SK-MEL-5 (cell line): ENCODE data around the gene LINC00305. TPM values are rescaled to one million over a fixed set of nuclear protein-coding genes. Genes with fewer than 3 reads are reported as not detected.

Source experiments
- DNase-seq: peaks from one replicate; pipeline ENCODE4 v3.0.0-alpha.2; 2016; ENCODE audit warnings: low read depth, low spot score
- in situ Hi-C: cut with HindIII; loops from 2 replicates; pipeline ENCODE4 v1.10.0; 2016; ENCODE audit warnings: low sequenced_read_pairs, high pct_unique_total_duplicates, low pct_unique_long_range_greater_than_20kb
- polyA plus RNA-seq, 2 experiments: library from polyadenylated mRNA; depleted of rRNA; stranded (reverse); fragments of >200 nt; gene quantifications; 2 replicates each; pipeline ENCODE4 v1.2.3, GENCODE V29; 2015
- total RNA-seq: library from RNA; depleted of rRNA; stranded (reverse); fragments of >200 nt; shearing (Covaris generic); gene quantifications from 2 replicates; pipeline ENCODE4 v1.2.3, GENCODE V29; 2014; rRNA removed

LINC00305 gene
- not detected in 2 replicates for total RNA-seq
- polyA plus RNA-seq (2015; cell fraction: cytosol; rRNA removed) = not detected in 2 replicates
- not detected in 2 replicates for polyA plus RNA-seq (2015; cell fraction: nucleus; rRNA removed)

DNA sequence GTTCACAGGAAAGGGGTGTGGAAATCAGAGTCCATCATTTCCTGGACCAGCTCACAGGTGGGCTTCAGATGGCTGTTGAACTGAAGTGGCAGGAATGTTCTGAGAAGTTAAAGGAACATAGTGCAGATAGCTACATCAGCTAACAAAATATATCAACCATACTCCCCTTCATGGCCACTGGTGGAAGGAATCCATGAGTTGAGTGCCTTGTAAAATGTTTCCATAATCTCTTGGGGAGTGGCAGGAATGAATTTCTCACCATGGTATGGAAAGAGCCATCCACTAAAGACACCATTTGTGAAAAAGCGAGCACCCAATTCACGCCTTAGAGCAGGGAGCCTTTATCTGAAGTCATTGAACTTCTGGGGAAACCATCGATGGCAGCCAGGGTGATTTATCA, at the start of gene LINC00305:
TSS of gene LINC00305 (minus strand) at position 101 of the 400 bp plus-strand sequence.
- in situ Hi-C loops = no loop called here
- no peak for DNase-seq

DNA sequence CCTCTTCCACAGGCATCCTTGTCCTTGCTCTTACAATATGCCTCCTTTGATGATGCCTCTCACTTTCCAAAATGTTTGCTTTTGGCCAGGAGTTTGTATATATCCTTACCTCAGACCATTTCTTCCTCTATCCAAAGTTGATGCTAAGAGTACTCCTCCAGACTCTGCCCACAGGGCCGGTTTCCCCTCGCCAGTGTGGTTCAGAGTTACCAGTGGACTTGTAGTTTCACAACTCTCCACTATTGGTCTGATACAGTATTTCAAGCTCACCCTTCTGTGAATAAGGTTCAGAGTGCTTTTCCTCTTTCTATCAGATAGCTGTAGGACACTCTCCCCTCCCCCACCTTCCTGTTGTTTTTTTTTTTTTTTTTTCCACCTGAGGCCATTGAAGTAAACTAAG, 42.2 kb upstream of the LINC00305 start:
- in situ Hi-C loops = no loop called here
- no peak for DNase-seq

DNA sequence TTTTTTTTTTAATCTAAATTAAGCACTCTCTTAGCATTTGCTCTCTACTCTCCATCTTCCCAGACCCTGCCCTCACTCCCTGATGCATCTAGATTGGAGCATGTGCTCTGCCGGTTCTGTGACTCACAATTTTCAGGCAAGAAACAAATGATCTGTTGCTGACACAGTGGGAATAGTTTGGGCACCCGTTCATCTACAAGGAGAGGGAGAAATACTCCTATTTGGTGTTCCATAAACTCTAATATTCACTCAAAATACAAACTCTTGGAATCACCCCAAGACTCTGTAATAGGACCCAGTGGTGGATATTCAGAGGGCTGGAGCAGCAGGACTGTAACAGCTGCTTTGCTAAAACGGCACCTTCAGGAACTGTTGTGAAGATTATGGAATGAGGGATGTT, 37.1 kb upstream of the LINC00305 start:
- no peak for DNase-seq
- in situ Hi-C loops = no loop called here

DNA sequence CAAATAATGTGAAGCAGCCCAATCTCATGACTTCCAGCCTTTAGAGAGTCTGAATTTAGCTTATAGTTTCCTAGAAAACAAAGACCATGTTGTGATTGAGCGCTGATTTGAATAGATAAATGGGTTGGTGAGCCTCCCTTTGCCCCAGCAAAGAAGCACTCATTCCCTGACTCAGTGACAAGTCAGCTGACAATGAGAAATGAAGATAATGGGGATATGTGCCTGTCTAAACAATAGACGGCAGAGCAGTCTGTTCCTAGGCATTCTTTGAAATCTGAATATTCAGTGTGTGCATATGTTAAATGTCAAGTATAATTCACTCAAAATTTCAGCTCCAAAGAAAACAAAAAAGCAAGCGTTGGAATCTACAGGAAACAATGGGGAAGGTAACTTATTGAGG, 34.8 kb upstream of the LINC00305 start:
- DNase-seq = no peak
- in situ Hi-C loops = no loop called here

DNA sequence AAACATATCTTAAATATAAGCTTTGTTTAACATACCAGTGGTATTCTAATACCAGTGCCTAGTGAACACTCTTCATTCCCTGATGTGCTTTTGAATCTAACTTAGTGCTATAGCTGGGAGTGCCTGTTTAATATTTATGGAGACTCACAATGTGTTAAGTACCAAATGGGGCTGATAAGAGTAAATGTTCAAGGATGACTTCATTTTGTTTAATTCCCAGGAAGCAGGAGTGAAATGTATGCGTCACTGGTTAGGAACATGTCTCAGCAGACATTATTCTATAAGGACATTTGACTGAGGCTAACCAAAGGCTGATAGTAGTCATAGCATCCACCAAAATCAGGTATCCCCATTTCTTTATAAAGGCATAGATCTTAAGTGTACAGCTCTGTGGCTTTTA, 31.7 kb upstream of the LINC00305 start:
- in situ Hi-C loops = no loop called here
- no peak for DNase-seq

DNA sequence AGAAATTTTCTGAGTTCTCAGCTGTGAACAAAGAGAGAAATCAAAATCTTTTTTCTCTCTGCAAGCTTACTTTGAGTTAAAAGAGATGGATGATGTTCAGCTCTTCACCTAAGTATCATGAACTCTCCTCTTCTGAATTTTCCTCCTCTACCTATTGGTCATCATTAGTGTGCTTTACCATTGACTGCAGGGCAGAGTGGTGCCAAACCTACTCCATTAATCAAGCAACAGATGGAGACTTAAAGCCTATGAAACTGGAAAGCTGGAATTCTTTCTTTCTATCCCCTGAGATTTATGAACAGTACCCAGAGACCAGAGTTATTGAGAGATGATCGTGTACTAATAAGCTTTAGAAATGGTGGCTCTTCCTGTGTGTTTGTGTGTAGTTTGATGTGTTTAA, 31.3 kb upstream of the LINC00305 start:
- in situ Hi-C loops = no loop called here
- no peak for DNase-seq

DNA sequence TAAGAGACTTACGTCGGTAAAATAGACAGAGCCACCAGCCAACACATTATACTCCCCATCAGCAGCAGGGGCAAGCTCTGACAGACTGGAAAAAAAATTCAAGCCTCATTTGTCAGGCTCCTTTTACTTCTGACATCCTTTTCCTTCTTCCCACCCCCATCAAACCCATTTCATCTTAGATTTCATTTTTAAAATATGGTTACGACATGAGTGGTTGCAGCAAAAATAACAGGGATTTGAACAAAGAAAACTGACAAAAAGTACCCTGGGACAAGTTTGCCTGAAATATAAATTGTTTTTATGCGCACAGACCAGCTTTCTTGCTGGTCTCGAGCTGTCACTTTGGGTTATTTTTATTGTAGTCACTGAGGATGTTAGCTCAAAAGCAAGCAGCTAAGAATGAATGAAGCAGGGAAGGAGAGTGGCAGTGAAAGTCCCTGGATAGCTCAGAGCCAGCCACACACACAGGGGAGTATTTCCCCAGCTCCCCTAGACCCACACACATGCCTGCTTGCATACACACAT, 30.7 kb upstream of the LINC00305 start:
- in situ Hi-C loops = no loop called here
- DNase-seq = no peak

DNA sequence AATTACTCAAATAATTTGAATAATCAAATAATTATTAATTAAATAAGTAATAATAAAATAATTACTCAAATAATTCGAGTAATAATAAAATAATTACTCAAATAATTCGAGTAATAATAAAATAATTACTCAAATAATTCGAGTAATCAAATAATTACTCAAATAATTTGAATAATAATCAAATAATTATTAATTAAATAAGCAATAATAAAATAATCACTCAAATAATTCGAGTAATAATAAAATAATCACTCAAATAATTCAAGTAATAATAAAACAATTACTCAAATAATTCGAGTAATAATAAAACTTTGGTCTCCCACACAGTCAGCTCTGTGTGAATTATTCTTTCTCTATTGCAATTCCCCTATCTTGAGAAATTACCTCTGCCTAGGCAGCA, 30.0 kb upstream of the LINC00305 start:
- in situ Hi-C loops = no loop called here
- no peak for DNase-seq

DNA sequence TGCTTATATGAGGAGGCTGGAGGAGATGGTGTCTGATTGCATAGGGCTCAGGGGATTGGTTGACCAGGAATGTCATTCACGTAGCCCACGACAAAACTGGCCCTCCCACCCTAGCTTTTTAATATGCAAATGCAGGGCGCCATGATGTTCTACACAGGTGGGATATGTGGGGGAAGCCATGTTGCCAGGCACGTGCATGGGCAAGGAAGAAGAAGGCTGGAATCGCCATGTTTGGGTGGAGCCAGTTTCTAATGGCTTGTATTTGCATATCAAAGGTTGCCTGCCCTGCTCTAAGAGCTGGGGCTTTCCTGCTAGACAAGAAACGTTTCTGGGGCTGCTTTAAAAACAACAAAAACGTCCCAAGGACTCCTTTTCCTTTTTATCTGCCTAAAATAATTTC, 26.5 kb upstream of the LINC00305 start:
- in situ Hi-C loops = no loop called here
- DNase-seq = no peak

DNA sequence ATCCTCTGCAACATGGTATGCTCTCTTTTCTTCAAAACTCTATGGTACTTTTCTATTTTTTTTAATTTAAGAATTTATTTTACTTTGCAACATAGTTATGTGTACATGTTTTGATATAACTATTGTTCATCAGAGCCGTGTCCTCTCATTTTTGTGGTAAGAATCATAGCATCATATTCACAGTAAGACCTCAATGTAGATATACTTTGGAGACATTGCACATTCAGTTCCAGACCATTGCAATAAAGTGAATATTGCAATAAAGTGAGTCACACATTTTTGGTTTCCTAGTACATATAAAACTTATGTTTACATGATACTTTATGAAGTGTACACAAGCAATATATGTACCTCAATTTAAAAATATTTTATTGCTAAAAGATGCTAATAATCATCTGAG, 22.7 kb upstream of the LINC00305 start:
- in situ Hi-C loops = no loop called here

DNA sequence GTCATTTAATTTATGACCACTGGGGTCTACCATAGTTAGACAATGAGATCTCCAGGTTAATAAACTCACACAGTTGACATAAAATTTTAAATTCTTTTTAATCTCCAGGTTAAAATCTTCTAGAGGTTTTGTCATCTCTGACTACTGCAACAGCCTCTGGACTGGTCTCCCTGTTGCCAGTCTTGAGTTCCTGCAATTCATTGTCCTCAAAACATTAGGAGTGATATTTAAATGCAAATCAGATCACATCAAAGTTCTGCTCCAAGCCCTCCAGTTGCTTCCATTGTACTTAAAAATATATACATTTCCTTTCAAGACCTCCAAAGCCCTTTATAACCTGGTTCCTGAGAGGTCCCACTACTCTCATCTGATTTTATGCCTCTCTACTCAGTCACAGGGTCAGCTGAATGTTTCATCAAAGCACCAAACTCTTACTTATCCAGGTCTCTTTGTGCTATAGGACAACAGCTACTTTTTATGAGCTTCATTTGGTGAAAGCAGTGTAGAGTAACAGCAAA, 18.6 kb upstream of the LINC00305 start:
- no peak for DNase-seq
- in situ Hi-C loops = no loop called here

More for the DNA sequence above, 22.7 kb upstream of the LINC00305 start:
- no peak for DNase-seq

DNA sequence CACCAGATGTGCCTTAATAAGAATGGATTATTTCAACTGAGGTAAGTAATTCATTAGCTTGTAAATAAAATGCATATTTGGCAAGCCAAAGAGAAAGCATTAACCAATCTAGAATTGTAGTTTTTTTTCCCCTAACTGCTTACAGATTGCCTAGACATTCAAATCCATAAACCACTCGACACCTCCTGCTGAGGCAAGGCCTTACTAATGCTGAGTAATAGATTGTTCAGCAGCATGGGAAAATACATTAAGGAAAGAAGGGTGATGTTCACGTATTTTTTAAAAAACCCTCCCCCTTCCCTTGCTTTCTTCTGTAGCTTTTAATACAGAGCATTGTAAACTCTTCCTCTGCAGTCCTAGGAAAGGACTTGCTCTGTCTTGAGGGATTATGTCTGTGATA, 17.0 kb upstream of the LINC00305 start:
- in situ Hi-C loops = no loop called here
- DNase-seq = no peak

DNA sequence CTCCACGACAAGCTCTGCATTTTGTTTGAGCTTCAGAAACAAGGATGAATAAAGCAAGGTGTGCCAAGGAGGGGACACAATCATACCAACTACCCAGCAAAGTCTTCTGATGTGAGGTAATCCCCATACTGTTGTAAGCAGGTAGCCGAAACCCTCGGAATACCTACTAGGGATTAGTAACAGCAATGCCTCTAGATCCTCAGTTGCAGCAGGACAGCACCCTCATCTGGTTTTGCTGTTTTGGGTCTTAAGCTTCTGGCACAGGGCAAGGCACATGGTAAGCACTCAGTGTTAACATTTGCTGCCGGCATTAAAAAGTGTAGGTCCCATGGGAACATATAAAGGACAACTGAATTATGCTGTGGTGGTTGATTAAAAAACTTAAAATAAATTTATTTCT, 16.0 kb upstream of the LINC00305 start:
- no peak for DNase-seq
- in situ Hi-C loops = no loop called here

DNA sequence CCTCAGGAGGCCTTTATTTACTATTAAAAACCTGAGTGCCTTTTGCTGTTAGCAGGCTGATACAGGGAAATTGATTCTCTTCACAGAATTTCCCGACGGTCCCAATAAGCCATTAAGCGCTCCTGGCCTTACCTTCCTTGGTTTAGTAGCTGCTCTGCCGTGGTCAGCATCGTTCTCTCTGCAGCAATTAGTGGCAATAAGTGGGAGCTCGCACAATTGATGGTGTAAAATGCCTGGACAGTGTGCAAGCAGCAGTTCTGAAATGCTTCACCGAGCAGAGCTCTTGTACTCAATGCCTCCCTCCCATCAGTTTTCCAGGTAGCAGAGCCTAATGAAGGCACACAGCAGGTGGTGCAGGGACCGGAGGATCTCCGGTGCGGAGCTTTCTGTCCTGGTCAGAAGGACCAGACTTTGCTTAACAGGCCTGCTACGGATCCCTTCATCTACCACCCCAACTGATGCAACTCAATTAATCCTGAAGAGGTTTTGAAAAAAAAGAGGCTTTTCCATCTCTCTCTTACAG, 1.1 kb upstream of the LINC00305 start:
- in situ Hi-C loops = no loop called here
- no peak for DNase-seq

DNA sequence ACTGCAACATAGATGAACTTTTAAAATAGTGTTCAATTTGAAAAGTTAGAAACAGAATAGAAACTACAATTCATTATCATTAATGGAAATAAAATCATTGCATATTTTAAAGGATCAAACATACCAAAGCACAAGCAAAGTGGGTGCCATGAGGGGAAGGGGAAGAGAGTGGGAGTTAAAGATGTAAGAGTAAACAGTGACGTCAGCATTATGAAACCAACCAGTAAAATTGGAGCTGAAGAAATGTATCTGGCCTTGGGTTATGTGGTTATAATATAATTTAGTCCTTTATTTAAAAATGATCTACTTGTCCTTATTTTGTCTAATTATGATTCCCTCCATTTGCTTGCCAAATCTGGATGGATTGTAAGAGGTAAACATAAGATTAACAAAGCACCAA, 6.0 kb downstream of the LINC00305 start:
- in situ Hi-C loops = no loop called here
- DNase-seq = no peak

DNA sequence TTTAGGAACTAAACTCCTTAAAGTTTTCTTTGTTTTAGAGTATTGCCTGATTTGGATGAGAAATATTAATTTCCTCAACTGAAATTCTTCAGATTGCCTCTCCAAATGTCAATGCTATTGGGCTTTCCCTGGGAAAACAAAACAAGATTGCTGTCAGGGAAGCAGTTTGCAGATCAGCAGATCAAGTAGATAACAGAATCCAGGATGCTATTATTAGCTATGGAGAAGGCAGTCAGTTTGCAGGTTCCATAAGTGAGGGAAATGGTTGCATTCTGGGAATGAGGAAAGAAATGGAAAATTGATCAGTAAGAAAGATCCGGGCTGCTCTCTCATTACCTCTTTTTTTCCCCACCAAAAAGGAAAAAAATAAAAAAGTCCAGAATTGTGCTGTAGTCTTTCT, 11.0 kb downstream of the LINC00305 start:
- in situ Hi-C loops = no loop called here
- no peak for DNase-seq

DNA sequence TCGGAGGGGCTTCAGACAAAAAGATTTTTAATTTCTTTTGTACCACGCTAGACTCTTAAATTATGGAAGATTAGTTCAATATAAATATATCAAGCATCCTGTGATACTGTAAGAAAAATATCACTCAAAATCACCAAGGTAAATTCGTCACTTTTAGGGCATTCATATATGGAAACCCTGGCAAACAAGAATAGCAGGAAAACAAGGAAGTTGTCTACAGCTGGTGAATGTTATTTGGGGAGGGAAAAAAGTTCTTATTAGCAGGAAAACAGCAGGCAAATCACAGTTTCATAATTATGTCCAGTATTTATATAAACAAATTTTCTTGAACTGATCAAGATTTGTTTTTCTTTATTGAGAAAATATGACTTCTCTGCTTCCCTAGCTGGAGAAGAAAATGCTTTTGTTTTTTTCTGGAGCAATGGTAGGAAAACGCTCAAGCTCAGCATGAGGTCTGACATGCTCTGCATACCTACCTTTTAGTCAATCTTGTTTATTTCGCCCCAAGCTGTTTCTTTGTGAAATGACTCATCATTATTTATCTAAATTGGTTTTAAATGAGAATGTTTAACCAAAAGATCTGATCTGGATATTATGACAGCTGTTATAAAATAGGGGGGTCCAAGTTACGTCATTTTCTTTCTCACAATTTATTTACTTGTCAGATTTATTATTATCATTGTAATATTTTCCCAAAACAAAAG, 14.7 kb downstream of the LINC00305 start:
- in situ Hi-C loops = no loop called here

DNA sequence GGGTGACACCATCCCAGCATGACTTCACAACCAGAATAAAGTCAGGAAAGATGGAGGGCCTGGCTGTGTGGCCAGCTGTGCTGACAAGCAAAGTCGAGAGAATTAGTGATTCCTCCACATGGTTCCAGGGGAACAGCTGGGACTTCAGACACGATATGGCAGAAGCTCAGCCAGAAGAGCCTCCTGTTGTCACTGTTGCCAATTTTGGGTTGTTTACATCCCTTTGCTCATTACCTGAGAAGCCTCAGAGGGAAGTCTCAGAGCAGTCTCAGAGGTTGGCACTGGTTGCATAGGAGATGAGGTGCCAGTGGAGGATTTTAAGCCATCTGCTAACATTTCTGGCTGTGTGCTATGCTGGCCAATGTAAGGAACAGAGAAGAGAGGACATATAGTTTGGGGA, 16.0 kb downstream of the LINC00305 start:
- no peak for DNase-seq
- in situ Hi-C loops = no loop called here

More for the DNA sequence above, 14.7 kb downstream of the LINC00305 start:
- no peak for DNase-seq

DNA sequence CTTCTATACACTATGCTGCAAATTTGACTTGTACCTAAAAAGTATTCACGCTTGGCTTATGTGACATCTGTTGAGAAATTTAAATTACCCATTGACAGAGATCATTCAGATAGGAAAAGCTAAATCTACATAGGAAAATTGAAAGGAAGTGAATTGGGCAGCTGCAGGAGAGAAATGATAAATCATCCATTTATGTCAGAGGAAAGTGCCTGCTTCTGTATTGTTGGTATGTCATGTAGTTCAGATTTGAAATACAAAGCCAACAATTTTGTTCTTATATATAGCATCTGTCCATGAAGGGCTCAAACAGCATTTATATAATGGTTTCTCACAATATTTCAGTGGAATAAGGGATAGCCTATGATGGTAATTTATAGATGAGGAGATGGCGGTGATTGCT, 17.6 kb downstream of the LINC00305 start:
- in situ Hi-C loops = no loop called here
- no peak for DNase-seq
